ENCODE measurements around the gene CAMTA1.

CAMTA1 gene

GRCh38 chr1:7285856-7286454, 500.7 kb downstream of the CAMTA1 start:
- Histone ChIP-seq H3K4me1 (ENCODE audit: control insufficient read depth, insufficient read depth, low read length) (no peaks in the 10 kb centered on the region), H3K4me3 (ENCODE audit: low read depth, low read length) (no peak overlapping the region), H3K27ac (ENCODE audit: low read depth, low read length) (no peak overlapping the region), H3K9me3 (ENCODE audit: control insufficient read depth, insufficient read depth, low read length) (no peaks in the 10 kb centered on the region), H3K36me3 (ENCODE audit: control insufficient read depth, insufficient read depth, low read length) (no peaks in the 10 kb centered on the region), H3K27me3 (ENCODE audit: control insufficient read depth, insufficient read depth, low read length) (no peaks in the 10 kb centered on the region), H3K9ac (ENCODE audit: low read depth, low read length) (no peak overlapping the region)

- no peak overlapping the region for H3K27ac ChIP-seq (ENCODE audit: low read depth, low read length)
Measured at GRCh38 chr1:7287013-7287412, 501.8 kb downstream of the CAMTA1 start.

GRCh38 chr1:7288992-7289391, 503.7 kb downstream of the CAMTA1 start:
- Histone ChIP-seq H3K4me3 (ENCODE audit: low read depth, low read length) (no peak overlapping the region), H3K9ac (ENCODE audit: low read depth, low read length) (no peak overlapping the region), H3K27ac (ENCODE audit: low read depth, low read length) (no peak overlapping the region), H3K27me3 (ENCODE audit: control insufficient read depth, insufficient read depth, low read length) (no peaks in the 10 kb centered on the region), H3K9me3 (ENCODE audit: control insufficient read depth, insufficient read depth, low read length) (no peaks in the 10 kb centered on the region), H3K4me1 (ENCODE audit: control insufficient read depth, insufficient read depth, low read length) (no peaks in the 10 kb centered on the region; the same call in 1 of the 2 replicates), H3K36me3 (ENCODE audit: control insufficient read depth, insufficient read depth, low read length) (no peaks in the 10 kb centered on the region)

More at GRCh38 chr1:7287013-7287412, 501.8 kb downstream of the CAMTA1 start:
- no peaks in the 10 kb centered on the region for H3K36me3 ChIP-seq (ENCODE audit: control insufficient read depth, insufficient read depth, low read length)
- no peaks in the 10 kb centered on the region for H3K9me3 ChIP-seq (ENCODE audit: control insufficient read depth, insufficient read depth, low read length)
- no peak overlapping the region for H3K9ac ChIP-seq (ENCODE audit: low read depth, low read length)
- no peak overlapping the region for H3K4me3 ChIP-seq (ENCODE audit: low read depth, low read length)
- no peaks in the 10 kb centered on the region for H3K27me3 ChIP-seq (ENCODE audit: control insufficient read depth, insufficient read depth, low read length)
- H3K4me1 ChIP-seq (ENCODE audit: control insufficient read depth, insufficient read depth, low read length), result no peaks in the 10 kb centered on the region

GRCh38 chr1:7289694-7290093, 504.4 kb downstream of the CAMTA1 start:
- no peaks in the 10 kb centered on the region for H3K27me3 ChIP-seq (ENCODE audit: control insufficient read depth, insufficient read depth, low read length)
- H3K27ac ChIP-seq (ENCODE audit: low read depth, low read length), result no peak overlapping the region
- H3K4me1 ChIP-seq (ENCODE audit: control insufficient read depth, insufficient read depth, low read length), result peaks cover 4% of the 10 kb centered on the region; the same call in 1 of the 2 replicates
- no peak overlapping the region for H3K4me3 ChIP-seq (ENCODE audit: low read depth, low read length)
- no peaks in the 10 kb centered on the region for H3K36me3 ChIP-seq (ENCODE audit: control insufficient read depth, insufficient read depth, low read length)
- no peak overlapping the region for H3K9ac ChIP-seq (ENCODE audit: low read depth, low read length)
- no peaks in the 10 kb centered on the region for H3K9me3 ChIP-seq (ENCODE audit: control insufficient read depth, insufficient read depth, low read length)

GRCh38 chr1:7290971-7291970, 506.0 kb downstream of the CAMTA1 start:
- Histone ChIP-seq H3K4me1 (ENCODE audit: control insufficient read depth, insufficient read depth, low read length) (peaks cover 4% of the 10 kb centered on the region; the same call in 1 of the 2 replicates), H3K36me3 (ENCODE audit: control insufficient read depth, insufficient read depth, low read length) (no peaks in the 10 kb centered on the region), H3K27me3 (ENCODE audit: control insufficient read depth, insufficient read depth, low read length) (no peaks in the 10 kb centered on the region), H3K9ac (ENCODE audit: low read depth, low read length) (no peak overlapping the region), H3K4me3 (ENCODE audit: low read depth, low read length) (no peak overlapping the region), H3K9me3 (ENCODE audit: control insufficient read depth, insufficient read depth, low read length) (no peaks in the 10 kb centered on the region), H3K27ac (ENCODE audit: low read depth, low read length) (no peak overlapping the region)

GRCh38 chr1:7292036-7292681, 506.9 kb downstream of the CAMTA1 start:
- Histone ChIP-seq H3K9ac (ENCODE audit: low read depth, low read length) (no peak overlapping the region), H3K27ac (ENCODE audit: low read depth, low read length) (no peak overlapping the region), H3K27me3 (ENCODE audit: control insufficient read depth, insufficient read depth, low read length) (no peaks in the 10 kb centered on the region), H3K4me1 (ENCODE audit: control insufficient read depth, insufficient read depth, low read length) (peaks cover 9% of the 10 kb centered on the region), H3K4me3 (ENCODE audit: low read depth, low read length) (no peak overlapping the region), H3K9me3 (ENCODE audit: control insufficient read depth, insufficient read depth, low read length) (no peaks in the 10 kb centered on the region), H3K36me3 (ENCODE audit: control insufficient read depth, insufficient read depth, low read length) (no peaks in the 10 kb centered on the region)

GRCh38 chr1:7292714-7293419, 507.6 kb downstream of the CAMTA1 start:
- no peak overlapping the region for H3K9ac ChIP-seq (ENCODE audit: low read depth, low read length)
- H3K27me3 ChIP-seq (ENCODE audit: control insufficient read depth, insufficient read depth, low read length), result no peaks in the 10 kb centered on the region
- H3K27ac ChIP-seq (ENCODE audit: low read depth, low read length), result no peak overlapping the region
- H3K4me3 ChIP-seq (ENCODE audit: low read depth, low read length), result no peak overlapping the region
- no peaks in the 10 kb centered on the region for H3K9me3 ChIP-seq (ENCODE audit: control insufficient read depth, insufficient read depth, low read length)
- H3K4me1 ChIP-seq (ENCODE audit: control insufficient read depth, insufficient read depth, low read length), result peaks cover 16% of the 10 kb centered on the region
- H3K36me3 ChIP-seq (ENCODE audit: control insufficient read depth, insufficient read depth, low read length), result no peaks in the 10 kb centered on the region

GRCh38 chr1:7293702-7294629, 508.7 kb downstream of the CAMTA1 start:
- Histone ChIP-seq H3K27me3 (ENCODE audit: control insufficient read depth, insufficient read depth, low read length) (no peaks in the 10 kb centered on the region), H3K36me3 (ENCODE audit: control insufficient read depth, insufficient read depth, low read length) (no peaks in the 10 kb centered on the region), H3K9me3 (ENCODE audit: control insufficient read depth, insufficient read depth, low read length) (no peaks in the 10 kb centered on the region), H3K4me1 (ENCODE audit: control insufficient read depth, insufficient read depth, low read length) (peaks cover 27% of the 10 kb centered on the region), H3K27ac (ENCODE audit: low read depth, low read length) (no peak overlapping the region), H3K9ac (ENCODE audit: low read depth, low read length) (no peak overlapping the region), H3K4me3 (ENCODE audit: low read depth, low read length) (no peak overlapping the region)

- Histone ChIP-seq H3K27me3 (ENCODE audit: control insufficient read depth, insufficient read depth, low read length) (no peaks in the 10 kb centered on the region), H3K9me3 (ENCODE audit: control insufficient read depth, insufficient read depth, low read length) (no peaks in the 10 kb centered on the region), H3K36me3 (ENCODE audit: control insufficient read depth, insufficient read depth, low read length) (no peaks in the 10 kb centered on the region), H3K4me1 (ENCODE audit: control insufficient read depth, insufficient read depth, low read length) (peaks cover 34% of the 10 kb centered on the region), H3K27ac (ENCODE audit: low read depth, low read length) (no peak overlapping the region), H3K9ac (ENCODE audit: low read depth, low read length) (no peak overlapping the region), H3K4me3 (ENCODE audit: low read depth, low read length) (no peak overlapping the region)
Measured at GRCh38 chr1:7294636-7295035, 509.4 kb downstream of the CAMTA1 start.

GRCh38 chr1:7295946-7296345, 510.7 kb downstream of the CAMTA1 start:
- Histone ChIP-seq H3K4me1 (ENCODE audit: control insufficient read depth, insufficient read depth, low read length) (peaks cover 42% of the 10 kb centered on the region), H3K9me3 (ENCODE audit: control insufficient read depth, insufficient read depth, low read length) (no peaks in the 10 kb centered on the region), H3K27me3 (ENCODE audit: control insufficient read depth, insufficient read depth, low read length) (no peaks in the 10 kb centered on the region), H3K4me3 (ENCODE audit: low read depth, low read length) (no peak overlapping the region), H3K27ac (ENCODE audit: low read depth, low read length) (no peak overlapping the region), H3K36me3 (ENCODE audit: control insufficient read depth, insufficient read depth, low read length) (no peaks in the 10 kb centered on the region), H3K9ac (ENCODE audit: low read depth, low read length) (no peak overlapping the region)

Measured in HUES48 (cell line).